T-helper 2 cell treated with Interferon-gamma antibody and Interleukin-4, amounts not matched to agents 5 μg/mL and 100 μg/mL, for 36 hours (primary cell): ENCODE measurements around the gene ROBO1.

Experiments used
- DNase-seq: peaks from one replicate; pipeline ENCODE4 v3.0.0; 2021; ENCODE audit warnings: low spot score
- H3K27ac Mint-ChIP-seq: one replicate; pipeline ENCODE4 v1.8.0; 2021; ENCODE audit warnings: mild to moderate bottlenecking, mixed read lengths
- H3K27me3 Mint-ChIP-seq: one replicate; pipeline ENCODE4 v1.8.0; 2021; ENCODE audit warnings: low read depth, mixed read lengths
- H3K36me3 Mint-ChIP-seq: one replicate; pipeline ENCODE4 v1.8.0; 2021; ENCODE audit warnings: low read depth, mixed read lengths
- H3K4me1 Mint-ChIP-seq: one replicate; pipeline ENCODE4 v1.8.0; 2021; ENCODE audit warnings: low read depth, mixed read lengths
- H3K4me3 Mint-ChIP-seq: one replicate; pipeline ENCODE4 v1.8.0; 2022; ENCODE audit warnings: mild to moderate bottlenecking, moderate library complexity, mixed read lengths
- H3K9me3 Mint-ChIP-seq: one replicate; pipeline ENCODE4 v1.8.0; 2021; ENCODE audit warnings: mixed read lengths

The ROBO1 gene

DNA sequence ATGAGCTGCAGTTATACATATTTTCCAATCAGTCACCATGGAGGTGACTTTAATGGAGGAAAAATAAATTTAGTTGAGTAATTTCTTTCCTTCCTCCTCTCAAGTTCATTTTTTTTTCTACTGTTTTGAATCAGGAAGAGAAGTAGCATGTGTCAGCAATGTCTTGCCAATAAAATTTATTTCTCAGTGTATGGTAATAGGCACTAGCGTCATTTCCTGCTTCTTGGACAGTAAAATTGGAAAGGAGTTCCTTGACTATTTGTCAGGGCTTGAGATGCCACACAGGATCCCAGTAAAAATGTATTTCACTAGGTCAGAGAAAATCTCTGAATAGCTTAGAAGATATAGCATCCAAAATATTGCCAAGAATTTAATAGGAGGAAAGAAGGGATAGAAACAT, 605.9 kb downstream of the ROBO1 start:
- no peaks in the 10 kb centered on the region for H3K27me3 Mint-ChIP-seq
- DNase-seq = no peak
- no peak overlapping the region for H3K4me3 Mint-ChIP-seq
- no peak overlapping the region for H3K27ac Mint-ChIP-seq
- no peaks in the 10 kb centered on the region for H3K4me1 Mint-ChIP-seq
- H3K36me3 Mint-ChIP-seq = no peaks in the 10 kb centered on the region
- H3K9me3 Mint-ChIP-seq = peaks cover 18% of the 10 kb centered on the region

DNA sequence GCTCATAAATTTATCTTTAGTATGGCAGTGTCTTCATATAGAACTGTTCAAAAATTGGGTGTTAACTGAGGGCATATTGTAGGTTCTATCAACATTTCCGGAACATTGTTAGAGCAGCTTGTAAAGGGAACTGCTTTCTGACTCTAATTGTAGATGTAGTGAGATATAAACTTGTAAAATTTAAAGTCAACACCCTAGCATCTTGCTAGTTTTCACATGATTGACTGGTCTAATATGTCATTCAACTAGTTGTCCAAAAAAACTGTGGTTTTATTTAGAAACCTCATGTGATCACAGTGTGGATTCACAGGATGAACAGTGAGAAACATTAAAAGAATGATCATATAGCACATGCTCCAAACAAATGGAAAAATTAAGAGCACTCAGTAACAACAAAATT, 607.4 kb downstream of the ROBO1 start:
- no peaks in the 10 kb centered on the region for H3K4me1 Mint-ChIP-seq
- H3K27ac Mint-ChIP-seq = no peak overlapping the region
- no peak overlapping the region for H3K4me3 Mint-ChIP-seq
- no peaks in the 10 kb centered on the region for H3K27me3 Mint-ChIP-seq
- DNase-seq = no peak
- H3K9me3 Mint-ChIP-seq = peaks cover 17% of the 10 kb centered on the region
- no peaks in the 10 kb centered on the region for H3K36me3 Mint-ChIP-seq

DNA sequence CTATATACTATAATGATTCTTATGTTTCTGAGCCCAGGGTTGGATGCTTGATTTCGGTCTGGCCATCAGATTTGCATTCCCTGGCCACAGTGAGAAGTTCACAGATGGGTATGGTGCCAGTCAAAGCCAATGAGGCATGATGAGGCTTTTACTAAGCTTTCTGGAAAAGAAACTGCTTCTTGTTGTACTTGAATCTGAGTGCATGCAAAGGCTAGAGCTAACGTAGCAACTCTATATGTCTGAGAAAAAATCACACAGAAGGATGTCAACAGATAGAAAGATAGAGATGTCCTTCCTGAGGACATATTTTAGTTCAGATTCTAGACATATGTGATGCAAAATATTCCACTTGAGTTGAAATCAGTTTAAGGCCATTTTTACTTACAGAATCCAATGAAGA, 608.1 kb downstream of the ROBO1 start:
- Mint-ChIP-seq H3K27me3 (no peaks in the 10 kb centered on the region), H3K4me1 (no peaks in the 10 kb centered on the region), H3K27ac (no peak overlapping the region), H3K36me3 (no peaks in the 10 kb centered on the region), H3K4me3 (no peak overlapping the region), H3K9me3 (peaks cover 10% of the 10 kb centered on the region)
- no peak for DNase-seq

DNA sequence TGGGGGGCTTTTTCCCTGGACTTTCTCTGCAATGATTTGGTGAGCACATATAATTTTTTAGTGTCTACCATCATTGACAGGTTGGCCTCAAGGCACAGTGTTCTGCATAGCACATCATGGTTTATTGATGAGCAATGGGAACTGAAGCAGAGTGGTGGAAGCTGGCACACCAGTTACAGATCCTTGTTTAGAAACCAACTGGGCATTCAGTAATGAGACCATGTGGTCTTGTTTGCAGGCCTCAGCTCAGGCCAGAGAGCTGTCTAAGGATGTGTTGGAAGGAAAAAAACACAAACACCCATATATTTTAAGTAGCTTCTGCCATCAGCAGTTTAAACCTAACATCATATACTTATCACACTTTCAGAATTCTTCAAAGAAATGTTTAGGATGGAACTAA, 610.6 kb downstream of the ROBO1 start:
- no peak overlapping the region for H3K4me3 Mint-ChIP-seq
- H3K27me3 Mint-ChIP-seq = no peaks in the 10 kb centered on the region
- H3K4me1 Mint-ChIP-seq = no peaks in the 10 kb centered on the region
- peaks cover 16% of the 10 kb centered on the region for H3K9me3 Mint-ChIP-seq
- H3K36me3 Mint-ChIP-seq = no peaks in the 10 kb centered on the region
- H3K27ac Mint-ChIP-seq = no peak overlapping the region
- DNase-seq = no peak

DNA sequence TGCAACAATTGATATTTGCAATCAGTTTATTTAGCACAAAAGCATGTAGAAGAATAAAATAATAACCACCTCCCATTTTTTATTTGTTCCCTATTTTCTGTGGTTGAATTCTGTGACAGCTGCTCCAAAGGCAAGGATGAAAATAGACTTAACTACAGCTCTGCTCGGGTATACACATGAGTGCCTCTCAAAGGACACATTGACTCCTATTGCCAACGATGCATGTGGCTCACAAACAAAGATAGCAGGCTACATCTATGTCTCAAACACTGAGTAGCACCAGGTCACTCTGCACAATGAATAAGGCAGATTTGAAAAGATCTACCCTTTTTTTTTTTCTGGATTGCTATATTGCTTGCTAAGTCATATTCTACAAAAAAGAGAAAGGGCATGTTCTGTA, 612.9 kb downstream of the ROBO1 start:
- Mint-ChIP-seq H3K9me3 (peaks cover 28% of the 10 kb centered on the region), H3K36me3 (no peaks in the 10 kb centered on the region), H3K27me3 (no peaks in the 10 kb centered on the region), H3K4me3 (no peak overlapping the region), H3K27ac (no peak overlapping the region), H3K4me1 (no peaks in the 10 kb centered on the region)
- no peak for DNase-seq

DNA sequence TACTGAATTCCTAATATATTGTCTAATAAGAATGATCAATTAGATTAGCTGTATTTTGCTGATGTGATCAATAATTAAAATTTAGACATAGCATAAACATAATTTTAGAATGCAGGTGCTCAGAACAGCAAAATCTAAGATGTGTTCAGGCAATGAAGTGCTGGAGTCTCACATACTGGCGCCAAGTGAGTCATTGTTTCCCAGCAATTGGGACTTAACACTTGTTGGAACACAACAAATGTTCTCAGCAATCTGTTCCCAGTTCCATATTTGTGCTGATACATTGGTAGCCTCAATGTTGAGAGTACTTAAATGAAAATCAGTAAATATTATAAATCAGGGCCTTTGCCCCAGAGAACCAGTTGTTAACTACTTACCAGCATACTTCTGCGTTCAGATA, 619.0 kb downstream of the ROBO1 start:
- no peaks in the 10 kb centered on the region for H3K4me1 Mint-ChIP-seq
- no peak for DNase-seq
- no peak overlapping the region for H3K27ac Mint-ChIP-seq
- H3K36me3 Mint-ChIP-seq = no peaks in the 10 kb centered on the region
- H3K9me3 Mint-ChIP-seq = peaks cover 29% of the 10 kb centered on the region
- H3K27me3 Mint-ChIP-seq = no peaks in the 10 kb centered on the region
- H3K4me3 Mint-ChIP-seq = no peak overlapping the region

DNA sequence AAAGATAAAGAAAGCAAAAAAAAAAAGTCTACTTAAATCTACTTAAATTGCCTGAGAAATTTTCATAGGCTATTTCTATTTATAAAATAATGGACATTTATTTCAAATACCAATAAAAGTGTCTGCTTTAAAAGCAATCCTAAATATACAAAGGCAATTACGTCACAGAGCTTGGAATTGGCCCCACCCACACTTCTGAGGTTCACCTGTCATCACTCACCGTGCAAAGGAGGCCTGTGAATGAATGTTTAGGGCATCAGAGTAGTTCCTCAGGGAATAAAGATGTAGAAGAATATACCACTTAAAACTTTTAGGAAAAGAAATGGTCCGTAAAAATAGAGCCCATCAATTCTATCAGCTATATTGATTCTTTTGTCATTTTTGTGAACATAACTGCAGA, 621.8 kb downstream of the ROBO1 start:
- Mint-ChIP-seq H3K27ac (no peak overlapping the region), H3K27me3 (no peaks in the 10 kb centered on the region), H3K4me1 (no peaks in the 10 kb centered on the region), H3K4me3 (no peak overlapping the region), H3K9me3 (peaks cover 15% of the 10 kb centered on the region), H3K36me3 (no peaks in the 10 kb centered on the region)
- no peak for DNase-seq

DNA sequence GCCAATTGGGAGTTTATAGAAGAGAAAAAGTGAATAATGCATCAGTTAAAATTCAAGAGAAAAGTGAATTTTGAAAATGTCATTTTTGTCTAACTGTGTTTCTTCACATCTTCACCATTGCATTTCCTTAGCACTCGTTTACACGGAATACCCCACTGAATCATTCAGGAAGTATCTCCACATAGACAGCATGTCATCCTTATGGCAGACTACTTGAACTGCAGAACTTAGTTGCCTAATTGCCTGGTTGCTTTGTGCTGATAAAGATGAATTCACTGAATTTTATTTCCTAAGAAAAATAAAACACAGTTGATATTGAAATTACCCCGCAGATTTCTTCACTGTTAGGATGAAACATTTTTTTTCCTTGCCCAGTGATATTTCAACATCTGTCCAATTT, 627.1 kb downstream of the ROBO1 start:
- peaks cover 20% of the 10 kb centered on the region for H3K9me3 Mint-ChIP-seq
- H3K4me3 Mint-ChIP-seq = no peak overlapping the region
- no peaks in the 10 kb centered on the region for H3K27me3 Mint-ChIP-seq
- DNase-seq = no peak
- no peak overlapping the region for H3K27ac Mint-ChIP-seq
- no peaks in the 10 kb centered on the region for H3K36me3 Mint-ChIP-seq
- no peaks in the 10 kb centered on the region for H3K4me1 Mint-ChIP-seq

DNA sequence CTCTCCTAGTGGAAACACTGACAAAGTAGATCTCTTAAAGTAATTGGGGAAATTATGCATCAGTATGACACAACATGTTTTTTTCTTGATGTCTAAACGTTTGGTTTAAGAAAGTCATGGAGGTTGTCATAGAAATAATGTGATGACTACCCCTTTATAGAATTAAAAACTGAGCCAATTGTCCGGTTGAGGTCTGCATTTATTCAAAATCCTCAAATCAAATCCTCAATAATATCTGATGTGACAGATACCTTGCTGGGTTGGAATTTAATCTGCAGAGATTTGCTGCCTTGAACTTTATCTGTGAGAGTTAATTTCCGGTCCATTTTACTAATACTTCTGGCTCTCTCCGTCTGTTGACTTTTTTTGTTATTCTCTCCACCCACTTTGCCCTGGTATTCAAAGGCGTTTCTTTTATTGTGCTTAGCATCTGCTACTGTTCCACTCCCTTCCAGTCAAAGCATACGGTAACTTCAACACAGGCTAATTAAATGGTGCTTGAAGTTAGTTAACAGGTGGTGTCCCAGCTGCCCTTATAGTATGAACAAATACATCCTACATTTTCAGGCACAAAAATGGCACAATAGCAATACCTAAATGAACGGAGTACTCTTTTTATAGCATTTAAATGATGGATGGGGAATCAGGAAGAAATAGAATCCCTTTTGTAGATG, 628.3 kb downstream of the ROBO1 start:
- Mint-ChIP-seq H3K4me1 (no peaks in the 10 kb centered on the region), H3K27ac (no peak overlapping the region), H3K4me3 (no peak overlapping the region), H3K27me3 (no peaks in the 10 kb centered on the region), H3K36me3 (no peaks in the 10 kb centered on the region), H3K9me3 (peaks cover 24% of the 10 kb centered on the region)
- DNase-seq = no peak

DNA sequence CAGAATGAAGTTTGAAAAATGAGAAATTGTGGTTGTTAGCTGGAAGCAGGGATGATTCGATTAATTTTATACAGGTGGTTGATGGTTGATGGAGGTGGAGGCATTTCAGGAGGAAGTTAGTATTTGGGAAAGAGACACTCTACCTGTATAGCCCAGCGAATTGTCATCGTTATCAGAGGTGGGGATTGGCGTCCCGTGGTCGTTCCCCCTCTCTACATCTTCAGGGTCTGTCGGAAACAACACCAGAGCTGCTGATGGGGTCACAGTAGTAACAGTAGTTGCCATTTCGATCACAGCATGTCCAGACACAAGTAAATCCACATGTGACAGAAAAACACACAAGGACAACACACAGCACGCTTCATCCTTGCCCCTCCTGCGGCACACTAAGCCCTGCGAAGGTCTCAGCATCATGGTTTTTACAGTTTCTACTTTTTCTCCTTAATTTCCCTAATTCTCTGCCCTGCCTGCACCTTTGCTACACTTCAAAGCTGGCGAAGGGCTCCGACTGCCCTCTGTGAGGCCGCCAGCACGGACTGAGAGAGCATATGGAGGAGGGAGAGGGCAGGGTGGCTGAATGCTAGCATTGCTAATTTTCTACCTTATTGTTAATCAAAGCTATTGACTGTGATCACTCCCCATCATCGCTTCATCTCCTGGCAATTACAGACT, 642.3 kb downstream of the ROBO1 start:
- Mint-ChIP-seq H3K4me3 (no peak overlapping the region), H3K4me1 (no peaks in the 10 kb centered on the region), H3K36me3 (no peaks in the 10 kb centered on the region), H3K27ac (no peak overlapping the region), H3K27me3 (no peaks in the 10 kb centered on the region), H3K9me3 (peaks cover 29% of the 10 kb centered on the region)
- DNase-seq = no peak

DNA sequence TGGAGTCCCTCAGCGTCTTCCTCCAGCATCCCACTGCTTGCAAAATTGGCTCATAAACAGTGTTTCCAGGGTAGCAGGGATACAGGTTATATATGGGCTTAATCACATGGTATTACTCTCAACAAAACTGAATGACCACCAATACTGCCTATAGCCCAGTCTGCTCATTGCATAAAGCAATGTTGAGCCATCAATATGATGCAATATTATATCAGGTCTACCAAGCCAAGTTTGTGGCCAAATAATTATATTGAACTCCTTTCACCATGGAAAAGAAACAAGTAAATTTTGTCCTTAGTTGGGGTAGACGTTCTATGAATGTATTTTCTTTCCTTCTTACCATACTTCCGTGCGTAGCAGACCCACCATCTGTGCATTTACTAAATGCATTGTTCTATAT, 652.3 kb downstream of the ROBO1 start:
- no peaks in the 10 kb centered on the region for H3K4me1 Mint-ChIP-seq
- H3K4me3 Mint-ChIP-seq = no peak overlapping the region
- H3K27ac Mint-ChIP-seq = no peak overlapping the region
- DNase-seq = no peak
- H3K9me3 Mint-ChIP-seq = peaks cover 25% of the 10 kb centered on the region
- H3K36me3 Mint-ChIP-seq = no peaks in the 10 kb centered on the region
- no peaks in the 10 kb centered on the region for H3K27me3 Mint-ChIP-seq

DNA sequence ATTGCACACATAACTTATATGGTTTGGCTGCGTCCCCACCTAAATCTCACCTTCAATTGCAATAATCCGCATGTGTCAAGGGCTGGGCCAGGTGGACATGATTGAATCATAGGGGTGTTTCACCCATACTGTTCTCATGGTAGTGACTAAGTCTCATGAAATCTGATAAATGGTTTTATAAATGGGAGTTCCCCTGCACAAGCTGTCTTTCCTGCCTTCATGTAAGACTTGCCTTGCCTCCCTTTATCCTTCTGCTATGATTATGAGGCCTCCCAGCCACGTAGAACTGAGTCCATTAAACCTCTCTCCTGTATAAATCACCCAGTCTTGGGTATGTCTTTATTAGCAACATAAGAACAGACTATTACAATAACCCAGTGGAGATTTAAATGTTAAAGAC, 653.9 kb downstream of the ROBO1 start:
- H3K27ac Mint-ChIP-seq = no peak overlapping the region
- peaks cover 22% of the 10 kb centered on the region for H3K9me3 Mint-ChIP-seq
- no peaks in the 10 kb centered on the region for H3K4me1 Mint-ChIP-seq
- no peaks in the 10 kb centered on the region for H3K36me3 Mint-ChIP-seq
- no peaks in the 10 kb centered on the region for H3K27me3 Mint-ChIP-seq
- no peak for DNase-seq
- no peak overlapping the region for H3K4me3 Mint-ChIP-seq

DNA sequence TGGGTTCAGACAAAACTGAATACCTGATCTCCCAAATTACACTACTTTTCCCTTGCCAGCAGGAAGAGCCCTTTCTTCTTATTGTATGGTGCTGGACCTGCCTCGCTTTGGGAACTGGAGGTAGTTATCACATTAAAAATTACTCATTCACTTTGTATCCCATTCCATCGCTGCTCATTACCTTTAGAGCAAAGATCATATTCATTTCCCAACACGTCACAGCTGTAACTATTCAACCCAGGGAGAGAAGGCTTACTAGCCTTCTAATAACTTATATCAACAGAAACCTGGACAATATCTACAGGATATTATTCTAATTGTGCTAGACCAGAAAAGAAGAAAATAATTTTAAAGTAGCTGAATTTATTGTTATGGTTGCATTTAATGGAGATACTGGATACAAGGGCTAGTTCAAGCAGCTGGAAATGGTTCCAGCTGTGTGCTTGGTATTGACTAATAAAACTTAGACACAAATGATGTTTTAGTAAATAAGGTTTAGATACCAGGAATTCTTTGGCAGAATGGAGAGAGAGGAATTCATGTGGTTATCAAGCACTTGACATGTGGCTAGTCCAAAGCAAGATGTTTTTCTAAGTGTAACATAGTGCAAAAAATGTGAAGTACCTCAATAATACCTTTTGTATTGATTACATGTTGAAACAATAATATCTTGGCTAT, 656.3 kb downstream of the ROBO1 start:
- Mint-ChIP-seq H3K27ac (no peak overlapping the region), H3K36me3 (no peaks in the 10 kb centered on the region), H3K4me1 (no peaks in the 10 kb centered on the region), H3K4me3 (no peak overlapping the region), H3K27me3 (no peaks in the 10 kb centered on the region), H3K9me3 (peaks cover 25% of the 10 kb centered on the region)
- no peak for DNase-seq

DNA sequence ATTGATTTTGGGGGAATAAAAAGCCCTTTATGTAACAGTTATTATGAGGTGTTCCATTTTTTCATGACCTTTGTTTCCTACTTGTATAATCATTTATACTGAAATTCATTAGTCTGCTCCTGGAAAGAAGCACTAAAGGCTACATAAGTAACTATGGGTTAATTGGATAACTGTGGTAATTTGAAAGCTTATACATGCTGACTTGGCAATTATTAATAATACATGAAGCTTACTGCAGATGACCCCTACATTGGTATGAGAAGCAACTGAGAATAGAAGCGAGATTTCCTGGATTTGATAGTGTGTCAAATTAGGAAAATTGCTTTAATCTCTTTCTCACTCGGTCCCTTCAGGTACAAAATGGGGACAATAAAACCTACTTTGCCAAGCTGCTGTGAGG, 658.0 kb downstream of the ROBO1 start:
- H3K4me3 Mint-ChIP-seq = no peak overlapping the region
- no peaks in the 10 kb centered on the region for H3K27me3 Mint-ChIP-seq
- no peak overlapping the region for H3K27ac Mint-ChIP-seq
- H3K36me3 Mint-ChIP-seq = no peaks in the 10 kb centered on the region
- H3K4me1 Mint-ChIP-seq = no peaks in the 10 kb centered on the region
- DNase-seq = no peak
- peaks cover 20% of the 10 kb centered on the region for H3K9me3 Mint-ChIP-seq
